SK-N-SH treated with all-trans-retinoic acid at 6 μM for 48 hours (cell line): Measurements from ENCODE around the gene PRKAG1.

Source experiments
- ATAC-seq: fragments of 200-7000 bp; cut with Tn5 transposase; 3 replicates; pipeline ENCODE4 v1.9.1; 2020; ENCODE audit warnings: mild to moderate bottlenecking, moderate library complexity
- ARNTL ChIP-seq: fragments of 450-650 bp; formaldehyde crosslinking; IDR thresholded peaks from 2 replicates; pipeline ENCODE4 v1.5.0; 2020; ENCODE audit warnings: low read depth, mild to moderate bottlenecking, moderate library complexity, borderline replicate concordance
- BACH2 ChIP-seq: fragments of 250-450 bp; sonication (Bioruptor Pico); IDR thresholded peaks from 2 replicates; pipeline ENCODE4 v1.9.0; 2021; ENCODE audit warnings: mild to moderate bottlenecking, borderline replicate concordance
- CSDC2 ChIP-seq: fragments of 250-450 bp; sonication (Bioruptor Pico); IDR thresholded peaks from 2 replicates; pipeline ENCODE4 v1.5.0; 2020; ENCODE audit warnings: mild to moderate bottlenecking, moderate library complexity
- CSRNP3 ChIP-seq: fragments of 250-450 bp; sonication (Bioruptor Pico); IDR thresholded peaks from 2 replicates; pipeline ENCODE4 v1.5.1; 2021; ENCODE audit warnings: mild to moderate bottlenecking, moderate library complexity
- ESRRG ChIP-seq: fragments of 250-450 bp; sonication (Bioruptor Pico); IDR thresholded peaks from 2 replicates; pipeline ENCODE4 v1.6.1; 2021; ENCODE audit warnings: mild to moderate bottlenecking
- GLIS3 ChIP-seq: fragments of 250-450 bp; sonication (Bioruptor Pico); IDR thresholded peaks from 2 replicates; pipeline ENCODE4 v1.5.0; 2020; ENCODE audit warnings: mild to moderate bottlenecking, moderate library complexity
- ISL1 ChIP-seq: fragments of 250-450 bp; sonication (Bioruptor Pico); IDR thresholded peaks from 2 replicates; pipeline ENCODE4 v2.1.2; 2022; ENCODE audit warnings: mild to moderate bottlenecking, moderate library complexity
- OSR1 ChIP-seq: fragments of 250-450 bp; sonication (Bioruptor Pico); IDR thresholded peaks from 2 replicates; pipeline ENCODE4 v1.8.0; 2022; ENCODE audit warnings: moderate library complexity, mild to moderate bottlenecking, inconsistent platforms
- PATZ1 ChIP-seq: fragments of 250-450 bp; sonication (Bioruptor Pico); IDR thresholded peaks from 2 replicates; pipeline ENCODE4 v1.8.0; 2020; ENCODE audit warnings: mild to moderate bottlenecking, moderate library complexity, borderline replicate concordance
- POU6F1 ChIP-seq: fragments of 250-450 bp; sonication (Bioruptor Pico); IDR thresholded peaks from 2 replicates; pipeline ENCODE4 v1.8.0; 2021; ENCODE audit warnings: low read depth, mild to moderate bottlenecking, moderate library complexity, borderline replicate concordance
- PPARA ChIP-seq: fragments of 250-450 bp; sonication (Bioruptor Pico); IDR thresholded peaks from 2 replicates; pipeline ENCODE4 v1.5.0; 2020; ENCODE audit warnings: mild to moderate bottlenecking, borderline replicate concordance
- RARB ChIP-seq: fragments of 250-450 bp; sonication (Bioruptor Pico); IDR thresholded peaks from 2 replicates; pipeline ENCODE4 v1.8.0; 2021; ENCODE audit warnings: mild to moderate bottlenecking, moderate library complexity
- SNAI2 ChIP-seq: fragments of 250-450 bp; sonication (Bioruptor Pico); IDR thresholded peaks from 2 replicates; pipeline ENCODE4 v1.5.0; 2020; ENCODE audit warnings: mild to moderate bottlenecking, moderate library complexity
- TCF4 ChIP-seq: fragments of 250-450 bp; sonication (Bioruptor Pico); IDR thresholded peaks from 2 replicates; pipeline ENCODE4 v1.8.0; 2021; ENCODE audit warnings: mild to moderate bottlenecking, moderate library complexity, borderline replicate concordance
- TOX ChIP-seq: fragments of 250-450 bp; sonication (Bioruptor Pico); IDR thresholded peaks from 2 replicates; pipeline ENCODE4 v1.8.0; 2021; ENCODE audit warnings: mild to moderate bottlenecking, moderate library complexity, borderline replicate concordance
- ZC3H10 ChIP-seq: fragments of 250-450 bp; sonication (Bioruptor Pico); IDR thresholded peaks from 2 replicates; pipeline ENCODE4 v1.5.1; 2021; ENCODE audit warnings: mild to moderate bottlenecking, moderate library complexity
- ZFP3 ChIP-seq: fragments of 250-450 bp; sonication (Bioruptor Pico); IDR thresholded peaks from 2 replicates; pipeline ENCODE4 v1.5.0; 2020; ENCODE audit warnings: mild to moderate bottlenecking, moderate library complexity
- ZFP30 ChIP-seq: fragments of 450-650 bp; formaldehyde crosslinking; IDR thresholded peaks from 2 replicates; pipeline ENCODE4 v1.5.0; 2022; ENCODE audit warnings: mild to moderate bottlenecking, moderate library complexity
- ZNF565 ChIP-seq: fragments of 450-650 bp; formaldehyde crosslinking; conservative IDR thresholded peaks from 2 replicates; pipeline ENCODE4 v1.5.0; 2020; ENCODE audit warnings: low read depth, mild to moderate bottlenecking, moderate library complexity
- ZNF70 ChIP-seq: fragments of 450-650 bp; formaldehyde crosslinking; IDR thresholded peaks from 2 replicates; pipeline ENCODE4 v1.5.0; 2020; ENCODE audit warnings: mild to moderate bottlenecking, moderate library complexity
- ZNF8 ChIP-seq: fragments of 450-650 bp; formaldehyde crosslinking; IDR thresholded peaks from 2 replicates; pipeline ENCODE4 v1.5.0; 2020; ENCODE audit warnings: mild to moderate bottlenecking, moderate library complexity

The PRKAG1 gene

GRCh38 chr12:48979602-48980388 lies 38.8 kb downstream of the PRKAG1 start:
- no peak for TF ChIP-seq ZFP30
- no peak for TF ChIP-seq SNAI2 (CRISPR knock-in tag)
- no peak for TF ChIP-seq OSR1 (CRISPR knock-in tag)
- no peak for TF ChIP-seq ZNF70 (CRISPR knock-in tag)
- TF ChIP-seq TOX (CRISPR knock-in tag) = no peak
- TF ChIP-seq ZNF565 (CRISPR knock-in tag) = no peak
- TF ChIP-seq POU6F1 (CRISPR knock-in tag) = no peak
- TF ChIP-seq BACH2 (CRISPR knock-in tag) = no peak
- no peak for TF ChIP-seq ZC3H10
- TF ChIP-seq ZFP3 (CRISPR knock-in tag) = no peak
- TF ChIP-seq CSRNP3 (CRISPR knock-in tag) = no peak
- TF ChIP-seq GLIS3 = no peak
- no peak for TF ChIP-seq ZNF8 (CRISPR knock-in tag)
- no peak for TF ChIP-seq ARNTL (CRISPR knock-in tag)
- no peak for TF ChIP-seq PATZ1 (CRISPR knock-in tag)
- TF ChIP-seq ISL1 (CRISPR knock-in tag) = no peak
- TF ChIP-seq CSDC2 (CRISPR knock-in tag) = no peak
- TF ChIP-seq TCF4 (CRISPR knock-in tag) = no peak
- ATAC-seq = peak; percentile 6; the same call in 2 of the 3 replicates

GRCh38 chr12:48978741-48979601 lies 39.6 kb downstream of the PRKAG1 start:
- peak; percentile 12 for ATAC-seq
- TF ChIP-seq CSRNP3 (CRISPR knock-in tag) (no peak), ZNF8 (CRISPR knock-in tag) (no peak), ESRRG (CRISPR knock-in tag) (no peak)
- TF ChIP-seq, all 23 proteins: peak for 0

- ATAC-seq = peak; percentile 48
- TF ChIP-seq RARB (CRISPR knock-in tag) = no peak
- no peak for TF ChIP-seq PATZ1 (CRISPR knock-in tag)
- TF ChIP-seq PPARA (CRISPR knock-in tag) = no peak
- TF ChIP-seq BACH2 (CRISPR knock-in tag) = no peak
- no peak for TF ChIP-seq ZC3H10
- no peak for TF ChIP-seq ZFP30
- TF ChIP-seq ISL1 (CRISPR knock-in tag) = no peak
- no peak for TF ChIP-seq SNAI2 (CRISPR knock-in tag)
- no peak for TF ChIP-seq CSDC2 (CRISPR knock-in tag)
- no peak for TF ChIP-seq TCF4 (CRISPR knock-in tag)
- TF ChIP-seq GLIS3 = no peak
- no peak for TF ChIP-seq ZNF8 (CRISPR knock-in tag)
- no peak for TF ChIP-seq OSR1 (CRISPR knock-in tag)
- TF ChIP-seq ZNF70 (CRISPR knock-in tag) = no peak
- no peak for TF ChIP-seq POU6F1 (CRISPR knock-in tag)
- TF ChIP-seq, all 23 proteins: peak for 0
Measured at GRCh38 chr12:48978291-48978740, 40.3 kb downstream of the PRKAG1 start, which contains the start of gene WNT1. TSS of gene WNT1 (plus strand) at chr12:48978322. CDS start at chr12:48978651, 329 bp downstream.
